ENCODE data around the gene MAPKAP1. TPM values are rescaled to one million over a fixed set of nuclear protein-coding genes. Genes with fewer than 3 reads are reported as not detected.

Gene MAPKAP1
- total and polyA plus RNA-seq, 9 of the 15 experiments (the other 6 are each of a cell fraction or from before 2014, with no cell fraction given), result 2.6 to 82.1 (median 61.1) TPM

DNA sequence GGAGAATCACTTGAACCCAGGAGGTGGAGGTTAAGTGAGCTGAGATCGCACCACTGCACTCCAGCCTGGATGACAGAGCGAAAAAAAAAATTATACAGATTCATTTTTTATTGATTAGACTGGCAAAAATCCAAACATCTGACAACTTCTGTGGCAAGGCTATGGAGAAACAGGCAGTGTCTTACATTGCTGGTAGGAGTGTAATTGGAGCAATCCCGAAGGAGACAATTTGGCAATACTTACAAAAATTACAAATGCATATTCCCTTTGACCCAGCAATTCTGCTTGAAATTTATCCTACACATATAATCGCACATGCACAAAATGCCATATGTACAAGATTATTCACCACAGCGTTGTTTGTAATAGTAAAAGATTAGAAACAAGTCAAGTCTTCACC lies 86.8 kb downstream of the MAPKAP1 start:
- H3K9me1 ChIP-seq (ENCODE audit: control insufficient read depth, insufficient read depth, low read length), result no peaks in the 10 kb centered on the region
- BruUV-seq (replicated peaks), result no TSS peak
- FAIRE-seq (peak; percentile 11), ATAC-seq (no peak), DNase-seq (ENCODE audit: extremely low read depth in 1 of 4, low spot score in 3 of 4) (no peak)
- no peak overlapping the region for H3K9ac ChIP-seq (ENCODE audit: insufficient read depth in 1 of 2, low read depth in 2 of 2, low read length in 2 of 2)
- H3K27ac ChIP-seq (ENCODE audit: extremely low read depth, low read depth, low read length), result no peak overlapping the region
- TF ChIP-seq GTF2E2 (tag; IDR thresholded peaks at IDR 0.05) (no peak), CSDE1 (IDR thresholded peaks at IDR 0.05) (no peak), NFE2 (IDR thresholded peaks at IDR 0.05; ENCODE audit: low read depth) (no peak), XRCC3 (IDR thresholded peaks at IDR 0.05) (no peak), IRF2 (CRISPR knock-in tag; IDR thresholded peaks at IDR 0.05) (no peak), ZNF354B (CRISPR knock-in tag; IDR thresholded peaks at IDR 0.05) (no peak), NR3C1 (CRISPR knock-in tag; IDR thresholded peaks at IDR 0.05) (no peak), PTBP1 (IDR thresholded peaks at IDR 0.05; ENCODE audit: low read depth, low read length) (no peak)
- TF ChIP-seq, protein P1, sequence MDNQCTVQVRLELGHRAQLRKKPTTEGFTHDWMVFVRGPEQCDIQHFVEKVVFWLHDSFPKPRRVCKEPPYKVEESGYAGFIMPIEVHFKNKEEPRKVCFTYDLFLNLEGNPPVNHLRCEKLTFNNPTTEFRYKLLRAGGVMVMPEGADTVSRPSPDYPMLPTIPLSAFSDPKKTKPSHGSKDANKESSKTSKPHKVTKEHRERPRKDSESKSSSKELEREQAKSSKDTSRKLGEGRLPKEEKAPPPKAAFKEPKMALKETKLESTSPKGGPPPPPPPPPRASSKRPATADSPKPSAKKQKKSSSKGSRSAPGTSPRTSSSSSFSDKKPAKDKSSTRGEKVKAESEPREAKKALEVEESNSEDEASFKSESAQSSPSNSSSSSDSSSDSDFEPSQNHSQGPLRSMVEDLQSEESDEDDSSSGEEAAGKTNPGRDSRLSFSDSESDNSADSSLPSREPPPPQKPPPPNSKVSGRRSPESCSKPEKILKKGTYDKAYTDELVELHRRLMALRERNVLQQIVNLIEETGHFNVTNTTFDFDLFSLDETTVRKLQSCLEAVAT (IDR thresholded peaks at IDR 0.05), result no peak
- H3K9me3 ChIP-seq (replicated peaks; ENCODE audit: control insufficient read depth, insufficient read depth, low read depth, low read length), result no peaks in the 10 kb centered on the region
- intact Hi-C loops (cut with micrococcal nuclease), result no loop called here
- H3K4me3 ChIP-seq, result no peak overlapping the region
- WGBS (ENCODE audit: insufficient coverage, low coverage, missing lambda C conversion rate), result 66% methylated on average over 5 of the region's 5 CpGs
- no peaks in the 10 kb centered on the region for H4K20me1 ChIP-seq (replicated peaks; ENCODE audit: control insufficient read depth, insufficient read depth, low read length)
- H3K79me2 ChIP-seq (ENCODE audit: control insufficient read depth, insufficient read depth, low read length), result no peaks in the 10 kb centered on the region
- ChIA-PET CTCF (ENCODE audit: low intra/inter-chr PET ratio) (no interaction called here), POLR2A (no interaction called here)
- H3K4me1 ChIP-seq (replicated peaks in 1 of 2; ENCODE audit: control insufficient read depth in 2 of 2, insufficient read depth in 2 of 2, low read length in 2 of 2), result peaks cover 0 to under 1% of the 10 kb centered on the region in 2 experiments; a peak in 2 of 5 replicates
- no peaks in the 10 kb centered on the region for H3K36me3 ChIP-seq (ENCODE audit: control insufficient read depth, insufficient read depth, low read length)
- in situ Hi-C loops (cut with MboI), result no loop called here
- H3K27me3 ChIP-seq (ENCODE audit: control insufficient read depth in 2 of 2, insufficient read depth in 2 of 2, low read length in 2 of 2), result no peaks in the 10 kb centered on the region
- no peak overlapping the region for H3K4me2 ChIP-seq (ENCODE audit: insufficient read depth, low read length)
- H2AFZ ChIP-seq (ENCODE audit: low read depth, low read length), result no peak overlapping the region

Data from K562 (cell line).